HT1080 (cell line): Measurements from ENCODE around the gene PCYT2. TPM values are rescaled to one million over a fixed set of nuclear protein-coding genes. Genes with fewer than 3 reads are reported as not detected.
"Not testable (repeated sequence)": the region's sequence is repeated elsewhere in the genome, so short reads cannot be mapped to it uniquely, and the experiment has no call there.

Experiments used
- DNase-seq: peaks from one replicate; pipeline ENCODE4 v3.0.0-alpha.2; 2015; ENCODE audit warnings: low read depth
- total RNA-seq: library from RNA; depleted of rRNA; stranded (reverse); fragments of >200 nt; shearing (Covaris generic); gene quantifications from 2 replicates; pipeline ENCODE4 v1.2.3, GENCODE V29; 2014

Gene PCYT2
- total RNA-seq, 1 experiment from 2014 or later = 34.8 TPM

- DNase-seq = peak; percentile 95
These were observed 16.7 kb upstream of the PCYT2 start, which contains the start of gene MAFG for GRCh38 chr17:81927653-81928543. TSS of gene MAFG (minus strand) at chr17:81927735. CDS start at chr17:81923185, 4,550 bp downstream.

DNA sequence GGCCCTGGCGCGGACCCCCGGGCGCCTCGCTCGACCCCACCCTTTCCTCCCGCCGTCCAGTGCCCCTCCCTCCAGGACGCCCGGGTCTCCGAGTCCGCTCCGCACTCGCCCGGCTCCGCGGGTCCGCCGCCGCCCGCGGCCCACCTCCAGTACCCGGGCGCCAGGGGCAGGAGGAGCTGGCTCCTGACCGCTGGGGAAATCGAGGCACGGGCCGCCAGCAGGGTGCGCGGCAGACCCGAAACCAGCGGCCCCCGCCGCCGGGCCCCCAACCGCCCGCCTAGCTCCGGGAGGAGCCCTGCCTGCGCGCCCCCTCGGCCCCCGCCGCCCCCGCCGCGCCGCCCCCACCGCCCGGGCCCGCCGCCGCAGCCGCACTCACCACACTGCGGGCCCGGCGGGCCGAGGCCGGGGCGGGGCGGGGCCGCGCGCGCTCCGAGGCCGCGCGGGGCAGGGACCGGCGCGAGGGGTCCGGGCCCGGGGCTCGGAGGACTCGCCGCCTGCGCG lies 16.0 kb upstream of the PCYT2 start:
- DNase-seq = no peak

DNA sequence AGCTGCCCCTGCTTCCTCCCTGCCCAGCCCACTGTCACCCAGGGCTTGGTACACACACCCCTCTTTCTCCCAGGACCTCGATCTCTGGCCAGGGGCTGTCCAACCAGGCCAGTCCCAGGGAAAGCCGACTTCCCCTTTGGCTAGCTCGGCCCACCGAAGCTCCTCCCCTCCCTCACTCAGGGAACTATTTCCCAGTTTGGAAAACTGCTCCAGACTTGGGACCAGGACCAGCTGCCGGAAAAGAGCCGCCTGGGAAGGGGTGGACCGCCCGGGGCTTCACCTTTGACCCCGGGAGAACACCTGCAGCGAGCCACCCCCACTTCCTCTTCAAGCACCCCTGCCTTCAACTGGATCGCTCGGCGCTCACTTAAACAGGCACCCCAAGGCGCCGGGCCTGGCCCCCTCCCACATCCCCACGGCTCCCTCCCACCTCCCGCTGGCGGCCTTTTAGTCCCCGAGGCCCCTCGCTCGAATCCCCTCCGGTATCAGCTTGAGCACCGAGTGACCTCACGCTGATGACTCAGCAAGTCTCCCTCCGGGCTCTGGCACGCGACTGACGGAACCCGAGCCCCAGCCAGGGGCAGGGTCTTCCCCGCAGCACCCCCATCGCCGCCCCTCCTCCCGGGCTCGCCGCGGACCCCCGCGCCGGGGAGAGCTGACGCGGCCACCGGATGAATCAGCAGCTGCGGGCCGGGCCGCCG lies 15.4 kb upstream of the PCYT2 start:
- peak; percentile 83 for DNase-seq

DNA sequence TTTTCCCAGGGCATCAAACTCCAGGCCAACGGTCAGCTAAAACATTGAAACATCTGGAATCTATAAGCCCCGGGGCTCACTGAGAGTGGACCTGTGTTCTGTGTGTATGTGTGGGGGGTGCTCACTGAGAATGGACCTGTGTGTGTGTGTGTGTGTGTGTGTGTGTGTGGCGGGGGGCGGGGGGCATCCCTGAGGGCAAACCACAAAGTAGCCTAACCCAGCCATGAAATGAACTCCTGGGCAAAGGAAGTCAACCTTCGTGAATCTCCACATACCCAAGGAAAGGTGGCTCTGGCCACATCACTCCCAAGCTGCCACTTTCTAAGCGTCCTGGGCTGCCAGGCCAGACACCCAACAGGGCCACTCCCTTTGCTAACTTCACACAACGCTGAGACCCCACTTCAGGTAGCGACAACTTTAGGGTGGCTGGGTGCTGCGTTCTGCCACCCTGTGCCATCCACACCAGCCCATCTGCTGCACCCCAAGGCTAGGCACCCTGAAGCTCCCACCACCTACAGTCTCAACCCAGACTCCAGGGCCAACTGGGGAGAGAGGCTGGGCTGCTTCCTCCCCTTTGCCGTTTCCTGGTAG lies 14.8 kb upstream of the PCYT2 start:
- no peak for DNase-seq

GRCh38 chr17:81924557-81925532 lies 13.6 kb upstream of the PCYT2 start:
- no peak for DNase-seq

DNA sequence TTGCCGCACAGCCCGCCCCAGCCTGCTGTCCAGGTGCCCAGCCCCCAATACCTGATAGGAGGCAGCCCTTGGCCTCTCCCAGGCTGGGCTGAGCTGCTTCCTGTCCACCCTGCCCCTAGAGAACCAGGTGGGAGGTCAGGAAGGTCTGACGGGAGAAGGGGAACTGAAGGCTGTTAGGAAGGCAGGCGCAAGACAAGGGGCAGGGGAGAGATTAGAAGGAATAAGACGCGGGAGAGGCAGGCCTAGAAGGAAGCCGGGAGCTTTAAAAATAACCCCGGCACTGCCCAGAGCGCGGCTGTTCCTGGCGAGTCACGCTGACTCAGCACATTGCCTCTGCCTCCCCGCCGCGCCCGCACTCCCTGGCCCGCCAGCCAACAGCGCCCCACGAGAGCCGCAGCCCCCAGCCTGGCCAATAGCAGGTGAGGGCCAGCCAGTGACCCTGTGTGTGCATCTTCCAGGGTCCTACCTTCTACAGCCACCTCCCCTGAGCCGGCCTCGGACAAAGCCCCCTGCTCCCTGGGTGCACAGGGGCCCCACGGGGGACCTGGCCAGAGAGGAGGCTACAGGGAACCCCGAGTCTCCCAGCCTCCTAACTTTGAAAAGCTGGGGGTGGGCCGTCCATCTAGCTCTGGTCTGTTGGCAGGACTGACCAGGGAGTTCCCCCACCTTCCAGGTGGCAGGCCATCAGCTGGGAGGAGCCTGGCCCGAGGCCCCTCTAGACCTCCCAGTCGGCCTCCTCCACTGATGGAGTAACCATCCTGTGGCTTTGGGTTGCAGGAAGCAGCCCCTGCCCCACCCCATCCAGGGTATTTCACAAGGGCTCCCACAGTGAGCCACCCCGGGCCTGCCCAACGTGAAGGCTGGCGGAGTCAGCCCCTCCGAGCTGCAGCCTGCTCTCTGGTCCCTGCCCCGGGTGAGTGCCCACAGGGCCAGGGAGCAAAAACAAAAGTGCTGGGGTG lies 12.4 kb upstream of the PCYT2 start:
- peak; percentile 82 for DNase-seq

DNA sequence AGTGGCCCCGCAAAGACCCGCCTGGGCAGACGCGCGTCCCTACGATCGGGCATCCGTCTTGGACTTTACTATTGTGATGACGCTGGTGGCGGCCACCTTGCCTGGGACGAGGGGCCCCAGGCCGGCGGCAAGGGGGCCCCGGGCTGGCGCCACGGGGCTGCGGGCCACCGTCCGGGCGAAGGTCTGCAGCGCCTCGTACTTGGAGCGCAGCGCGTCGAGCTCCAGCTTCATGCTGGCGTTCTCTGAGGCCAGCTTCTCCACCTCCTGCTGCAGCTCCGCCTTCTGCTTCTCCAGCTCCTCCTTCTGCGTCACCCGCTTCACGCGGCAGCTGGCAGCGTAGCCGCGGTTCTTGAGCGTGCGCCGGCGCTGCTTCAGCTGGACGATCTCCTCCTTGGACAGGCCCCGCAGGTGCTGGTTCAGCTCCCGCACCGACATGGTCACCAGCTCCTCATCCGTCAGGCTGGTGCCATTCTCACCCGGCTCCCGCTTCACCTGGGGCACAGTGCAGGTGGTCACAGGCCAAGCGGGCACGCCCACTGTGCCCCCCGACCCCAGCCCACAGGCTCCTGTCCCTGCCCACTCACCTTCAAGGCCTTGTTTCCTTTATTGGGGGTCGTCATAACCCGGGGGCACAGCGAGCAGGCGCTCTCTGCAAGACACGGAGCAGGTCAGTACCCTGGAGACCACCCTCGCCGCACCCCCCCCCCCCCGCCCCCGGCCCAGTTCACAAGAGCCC lies 11.5 kb upstream of the PCYT2 start:
- no peak for DNase-seq

DNA sequence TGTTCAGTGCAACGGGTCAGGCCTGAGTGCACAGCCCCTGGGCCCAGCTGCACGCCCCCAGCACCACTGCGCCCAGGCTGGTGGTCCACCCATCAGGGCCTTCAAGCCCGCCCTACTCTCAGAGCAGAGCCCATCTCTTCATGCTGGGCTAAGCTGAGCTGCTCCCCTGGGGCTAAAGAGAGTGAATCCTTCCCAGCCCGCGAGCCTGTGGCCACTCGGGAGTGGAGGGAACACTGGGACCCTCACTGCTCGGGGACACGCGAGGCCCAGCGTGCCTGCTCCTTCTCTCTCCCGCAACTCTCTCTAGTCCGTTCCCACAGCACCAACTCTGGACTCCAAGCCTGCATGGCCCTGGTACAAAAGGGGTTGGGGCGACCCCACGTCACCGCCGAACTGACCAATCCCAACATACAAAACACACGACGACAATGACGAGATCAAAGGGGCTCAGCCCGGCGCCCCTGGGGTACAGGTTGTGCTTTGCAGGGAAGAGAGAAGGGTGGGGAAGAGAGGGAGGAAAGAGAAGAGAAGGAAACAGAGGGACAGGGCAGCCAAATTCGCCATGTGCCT lies 10.9 kb upstream of the PCYT2 start:
- no peak for DNase-seq

GRCh38 chr17:81921537-81921862 lies 10.3 kb upstream of the PCYT2 start:
- DNase-seq = no peak

DNA sequence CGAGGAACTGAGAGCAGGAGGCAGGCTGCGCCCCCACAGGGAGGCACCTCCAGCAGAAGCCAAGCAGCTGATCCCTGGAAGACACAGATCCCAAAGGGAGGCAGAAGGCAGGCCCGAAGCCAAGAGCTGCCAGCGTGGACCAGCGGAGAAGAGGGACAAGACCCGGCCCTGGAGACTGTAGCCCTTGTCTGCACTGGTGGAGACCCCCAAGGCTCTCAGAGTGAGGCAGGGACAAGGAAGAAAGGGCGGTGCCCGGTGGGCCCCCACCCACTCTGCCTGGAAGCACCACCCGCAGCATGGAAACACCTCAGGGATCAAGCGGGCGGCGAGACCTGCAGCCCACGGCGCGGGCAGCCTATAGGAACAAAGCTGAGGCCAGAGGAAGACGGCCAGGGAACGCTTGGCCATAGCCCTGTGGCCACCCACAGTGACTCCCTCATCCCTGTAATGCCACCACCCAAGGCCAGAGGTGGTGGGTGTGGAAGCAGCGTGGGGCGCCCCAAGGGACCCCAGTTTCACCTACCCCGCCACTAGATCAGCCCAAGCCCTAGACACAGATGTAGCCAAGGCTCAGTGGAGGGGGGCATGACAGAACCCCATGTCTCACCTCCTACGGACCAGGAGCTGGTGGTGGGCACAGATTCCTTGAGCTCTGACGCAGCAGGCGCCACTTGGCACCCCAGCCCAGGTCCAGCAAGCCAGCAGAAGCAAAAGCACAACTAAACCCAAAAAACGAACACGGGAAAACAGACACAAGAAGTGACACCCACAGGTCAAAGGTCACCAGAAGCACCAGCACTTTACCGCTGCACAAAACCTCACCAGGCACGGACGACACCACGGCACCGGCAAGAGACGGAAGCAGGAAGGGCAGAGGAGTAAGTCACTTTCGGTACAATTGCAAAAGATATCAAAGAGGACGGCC lies 9.7 kb upstream of the PCYT2 start:
- no peak for DNase-seq

GRCh38 chr17:81918832-81919545 lies 7.8 kb upstream of the PCYT2 start:
- DNase-seq = no peak

DNA sequence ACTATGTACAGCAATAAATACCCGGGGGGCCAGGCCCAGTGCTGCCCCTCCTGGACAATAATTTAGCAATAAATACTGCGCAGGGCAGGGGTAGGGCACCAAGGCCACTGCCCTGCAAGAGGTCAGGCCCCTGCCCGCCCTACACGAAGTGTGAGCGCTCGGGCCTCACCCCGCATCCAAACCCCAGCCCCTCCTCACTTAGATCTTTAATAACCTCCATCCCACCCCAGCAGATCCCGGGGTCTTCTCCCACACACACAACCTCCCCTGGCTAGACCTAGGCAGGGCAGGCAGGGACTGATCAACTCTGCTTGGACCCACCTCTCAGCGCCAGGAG lies 7.1 kb upstream of the PCYT2 start:
- DNase-seq = not testable (repeated sequence)

- DNase-seq = peak; percentile 49
These were observed 6.5 kb upstream of the PCYT2 start, which contains the start of gene SIRT7 for GRCh38 chr17:81917565-81918332. TSS of gene SIRT7 (minus strand) at chr17:81918176. CDS start at chr17:81918131, 45 bp downstream.

GRCh38 chr17:81916234-81917001 lies 5.2 kb upstream of the PCYT2 start:
- peak; percentile 73 for DNase-seq

GRCh38 chr17:81915331-81915730 lies 4.1 kb upstream of the PCYT2 start:
- no peak for DNase-seq
